H9 (cell line): Measurements from ENCODE around the gene SHLD2. TPM values are rescaled to one million over a fixed set of nuclear protein-coding genes. Genes with fewer than 3 reads are reported as not detected.
"Not testable (repeated sequence)": the region's sequence is repeated elsewhere in the genome, so short reads cannot be mapped to it uniquely, and the experiment has no call there.

ENCODE experiments used
- DNase-seq: peaks from one replicate; pipeline ENCODE4 v3.0.0-alpha.2; 2017
- H2AFZ ChIP-seq: one replicate; pipeline ENCODE4 v1.6.1; 2013; ENCODE audit warnings: mild to moderate bottlenecking, low read length, control low read depth, moderate library complexity
- H2AK5ac ChIP-seq: 2 replicates; pipeline ENCODE4 v1.6.1; 2013; ENCODE audit warnings: low read length, control low read depth, mixed read lengths; ENCODE audit not compliant: insufficient read length
- H2BK120ac ChIP-seq: one replicate; pipeline ENCODE4 v1.6.1; 2013; ENCODE audit warnings: low read depth, mild to moderate bottlenecking, low read length, control low read depth, inconsistent platforms; ENCODE audit not compliant: poor library complexity, severe bottlenecking
- H2BK12ac ChIP-seq: 2 replicates; pipeline ENCODE4 v1.6.1; 2013; ENCODE audit warnings: low read length, control low read depth, mixed read lengths, low read depth; ENCODE audit not compliant: insufficient read length
- H2BK15ac ChIP-seq: 2 replicates; pipeline ENCODE4 v1.6.1; 2013; ENCODE audit warnings: low read depth, low read length, control low read depth
- H2BK20ac ChIP-seq: one replicate; pipeline ENCODE4 v1.6.1; 2013; ENCODE audit warnings: low read depth, mild to moderate bottlenecking, low read length, control low read depth, inconsistent platforms; ENCODE audit not compliant: poor library complexity, severe bottlenecking
- H2BK5ac ChIP-seq: 2 replicates; pipeline ENCODE4 v1.6.1; 2013; ENCODE audit warnings: low read length, control low read depth, mixed read lengths; ENCODE audit not compliant: insufficient read length
- H3K14ac ChIP-seq: 2 replicates; pipeline ENCODE4 v1.6.1; 2013; ENCODE audit warnings: low read length, control low read depth; ENCODE audit not compliant: insufficient read depth
- H3K18ac ChIP-seq: 2 replicates; pipeline ENCODE4 v1.6.1; 2013; ENCODE audit warnings: low read depth, mild to moderate bottlenecking, mixed read lengths, low read length, control low read depth; ENCODE audit not compliant: insufficient read length
- H3K23ac ChIP-seq: 2 replicates; pipeline ENCODE4 v1.6.1; 2013; ENCODE audit warnings: low read length, control low read depth, mixed read lengths, low read depth; ENCODE audit not compliant: insufficient read length
- H3K23me2 ChIP-seq: 2 replicates; pipeline ENCODE4 v1.6.1; 2013; ENCODE audit warnings: low read depth, mild to moderate bottlenecking, mixed read lengths, low read length, control low read depth; ENCODE audit not compliant: insufficient read length, poor library complexity, severe bottlenecking
- H3K27ac ChIP-seq: 2 replicates; pipeline ENCODE4 v1.5.1; 2013; ENCODE audit warnings: low read length, control low read depth, mixed read lengths, low read depth; ENCODE audit not compliant: insufficient read length
- H3K27me3 ChIP-seq: 2 replicates; pipeline ENCODE4 v1.6.1; 2013; ENCODE audit warnings: low read length, control low read depth, inconsistent platforms; ENCODE audit not compliant: insufficient read depth
- H3K4ac ChIP-seq: 2 replicates; pipeline ENCODE4 v1.6.1; 2013; ENCODE audit warnings: low read depth, mild to moderate bottlenecking, control low read depth, inconsistent platforms, low read length, moderate library complexity
- H3K4me1 ChIP-seq: 2 replicates; pipeline ENCODE4 v1.6.1; 2013; ENCODE audit warnings: low read length, control low read depth, inconsistent platforms; ENCODE audit not compliant: insufficient read depth
- H3K4me2 ChIP-seq: 2 replicates; pipeline ENCODE4 v1.6.1; 2013; ENCODE audit warnings: low read length, control low read depth, mixed read lengths; ENCODE audit not compliant: insufficient read length, insufficient read depth
- H3K56ac ChIP-seq: 2 replicates; pipeline ENCODE4 v1.6.1; 2013; ENCODE audit warnings: low read depth, mild to moderate bottlenecking, mixed read lengths, low read length, control low read depth; ENCODE audit not compliant: insufficient read length
- H3K79me1 ChIP-seq: 2 replicates; pipeline ENCODE4 v1.6.1; 2013; ENCODE audit warnings: low read depth, mild to moderate bottlenecking, moderate library complexity, low read length, control low read depth, inconsistent platforms; ENCODE audit not compliant: insufficient read depth, poor library complexity, severe bottlenecking
- H3K79me2 ChIP-seq: 2 replicates; pipeline ENCODE4 v1.6.1; 2013; ENCODE audit warnings: low read length, control low read depth, inconsistent platforms; ENCODE audit not compliant: insufficient read depth
- H3K9ac ChIP-seq: 2 replicates; pipeline ENCODE4 v1.6.1; 2013; ENCODE audit warnings: low read length, control low read depth, mixed read lengths; ENCODE audit not compliant: insufficient read length; ENCODE audit errors: extremely low read depth
- H3K9me3 ChIP-seq: one replicate; pipeline ENCODE4 v1.6.1; 2013; ENCODE audit warnings: low read depth, low read length, inconsistent platforms; ENCODE audit not compliant: control insufficient read depth
- H3T11ph ChIP-seq: one replicate; pipeline ENCODE4 v1.6.1; 2013; ENCODE audit warnings: mild to moderate bottlenecking, low read length, control low read depth, inconsistent platforms
- H4K20me1 ChIP-seq: one replicate; pipeline ENCODE4 v1.6.1; 2013; ENCODE audit not compliant: control insufficient read depth, insufficient read length, insufficient read depth
- H4K5ac ChIP-seq: 2 replicates; pipeline ENCODE4 v1.6.1; 2013; ENCODE audit warnings: low read depth, mild to moderate bottlenecking, mixed read lengths, low read length, control low read depth; ENCODE audit not compliant: insufficient read length
- H4K8ac ChIP-seq: replicated peaks from 2 replicates; pipeline ENCODE4 v1.6.1; 2013; ENCODE audit warnings: low read length, control low read depth, mixed read lengths, low read depth; ENCODE audit not compliant: insufficient read length
- H4K91ac ChIP-seq: 2 replicates; pipeline ENCODE4 v1.6.1; 2013; ENCODE audit warnings: low read depth, mild to moderate bottlenecking, moderate library complexity, mixed read lengths, low read length, control low read depth; ENCODE audit not compliant: insufficient read length
- H3K27ac Mint-ChIP-seq, 3 experiments: 2 replicates in 2 of 3; 3 replicates in 1 of 3; pipeline ENCODE4 v1.8.0; 2020 to 2021; ENCODE audit warnings: mixed read lengths in 3 of 3, mild to moderate bottlenecking in 1 of 3, moderate library complexity in 1 of 3
- H3K27me3 Mint-ChIP-seq: 2 replicates; pipeline ENCODE4 v1.8.0; 2021; ENCODE audit warnings: low read depth, mild to moderate bottlenecking, moderate library complexity, mixed read lengths
- H3K36me3 Mint-ChIP-seq, 3 experiments: 2 replicates in 2 of 3; 3 replicates in 1 of 3; pipeline ENCODE4 v1.8.0; 2020 to 2021; ENCODE audit warnings: low read depth in 3 of 3, mixed read lengths in 3 of 3; ENCODE audit not compliant: insufficient read depth in 1 of 3
- H3K4me1 Mint-ChIP-seq, 2 experiments: 2 replicates each; pipeline ENCODE4 v1.8.0; 2020; ENCODE audit warnings: mixed read lengths in 2 of 2
- H3K4me3 Mint-ChIP-seq, 2 experiments: 2 replicates in 1 of 2; 3 replicates in 1 of 2; pipeline ENCODE4 v1.8.0; 2020 to 2021; ENCODE audit warnings: mild to moderate bottlenecking in 2 of 2, mixed read lengths in 2 of 2, moderate library complexity in 1 of 2
- H3K9me3 Mint-ChIP-seq, 2 experiments: 2 replicates in 1 of 2; 3 replicates in 1 of 2; pipeline ENCODE4 v1.8.0; 2020; ENCODE audit warnings: mild to moderate bottlenecking in 2 of 2, mixed read lengths in 2 of 2, moderate library complexity in 1 of 2
- WGBS: extraction: QIAGEN DNeasy Blood & Tissue Kit; methylation state at CpG from one replicate; pipeline ENCODE4 v1.1.7; 2013; ENCODE audit warnings: missing lambda C conversion rate, low lambda C conversion rate, mixed read lengths; ENCODE audit not compliant: insufficient read length; ENCODE audit errors: extremely low coverage; 5-methylcytosine and 5-hydroxymethylcytosine counted together
- total RNA-seq: library from RNA; stranded (reverse); gene quantifications from 2 replicates; pipeline ENCODE4 v1.2.1, GENCODE V29; 2021

SHLD2 gene
- total RNA-seq, 1 experiment from 2014 or later: 27.8 TPM

DNA sequence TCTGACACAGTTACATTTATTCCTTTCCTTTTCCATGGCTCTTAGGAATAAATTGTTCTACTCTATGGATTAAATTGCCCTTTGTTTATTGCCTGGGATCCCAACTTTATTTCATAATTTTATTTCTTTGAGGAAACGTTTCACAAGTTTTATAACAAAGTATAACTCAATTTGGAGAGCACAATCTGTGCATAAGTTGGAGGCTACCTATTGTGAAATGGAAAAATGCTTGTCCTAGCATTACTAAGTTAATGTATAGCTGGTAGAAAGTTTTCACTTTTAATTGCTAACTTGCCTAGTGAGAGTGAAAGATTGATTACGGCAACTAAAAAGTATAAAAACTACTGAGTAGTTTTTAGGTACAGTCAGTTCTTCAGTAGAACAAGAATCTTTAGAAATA lies 32.0 kb downstream of the SHLD2 start:
- not testable (repeated sequence) for H3K27ac ChIP-seq, H2BK5ac ChIP-seq, H3K79me2 ChIP-seq, H2BK20ac ChIP-seq, H3K4me1 ChIP-seq, H4K91ac ChIP-seq, H3K4ac ChIP-seq, H3K27me3 Mint-ChIP-seq, H3K36me3 Mint-ChIP-seq, H3K27ac Mint-ChIP-seq, H2BK12ac ChIP-seq, H4K5ac ChIP-seq, H4K20me1 ChIP-seq, H2BK15ac ChIP-seq, H3K9me3 ChIP-seq, H3K14ac ChIP-seq, H4K8ac ChIP-seq, H3K27me3 ChIP-seq, H3T11ph ChIP-seq, H3K4me2 ChIP-seq, H3K4me1 Mint-ChIP-seq, H2AFZ ChIP-seq, H3K18ac ChIP-seq, H3K56ac ChIP-seq, H3K9ac ChIP-seq, H3K23ac ChIP-seq, H3K4me3 Mint-ChIP-seq, H3K23me2 ChIP-seq, DNase-seq, H3K79me1 ChIP-seq, H2AK5ac ChIP-seq, H2BK120ac ChIP-seq, H3K9me3 Mint-ChIP-seq
- WGBS: no CpG with 5 or more reads among the region's 2 CpGs

DNA sequence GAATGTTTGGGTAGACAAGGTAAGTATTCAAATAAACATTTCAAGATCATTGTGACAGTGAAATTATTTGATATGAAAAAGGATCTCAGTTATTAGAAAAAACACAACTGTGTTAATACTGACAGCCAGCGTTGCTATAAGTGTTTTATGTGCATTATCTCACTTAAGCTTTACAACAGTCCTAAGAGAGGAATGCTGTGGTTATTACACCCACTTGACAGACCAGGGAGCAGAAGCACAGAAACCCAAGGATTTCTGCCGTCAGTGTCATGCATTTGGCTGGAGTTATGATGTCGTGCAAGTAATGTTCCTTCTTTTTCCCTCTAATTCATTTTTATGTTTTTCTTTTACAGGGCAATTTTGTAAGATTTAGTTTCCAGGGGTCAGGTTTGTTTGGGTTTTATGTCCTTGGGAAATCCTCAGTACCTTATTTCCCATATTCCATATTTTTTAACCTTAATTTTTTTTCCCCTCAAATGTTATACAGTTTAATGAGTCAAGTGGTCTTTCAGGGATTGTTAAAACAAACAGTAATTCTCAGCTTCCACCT lies 32.7 kb downstream of the SHLD2 start:
- H2BK5ac ChIP-seq, H3K9me3 ChIP-seq, DNase-seq, H3K4ac ChIP-seq, H3K23me2 ChIP-seq, H3K14ac ChIP-seq, H3K27ac ChIP-seq, H4K91ac ChIP-seq, H3K56ac ChIP-seq, H2BK20ac ChIP-seq, H3K4me3 Mint-ChIP-seq, H3K9ac ChIP-seq, H3K23ac ChIP-seq, H3T11ph ChIP-seq, H4K20me1 ChIP-seq, H3K27me3 Mint-ChIP-seq, H3K4me1 ChIP-seq, H3K36me3 Mint-ChIP-seq, H2BK120ac ChIP-seq, H3K79me2 ChIP-seq, H3K27ac Mint-ChIP-seq, H2BK12ac ChIP-seq, H2AK5ac ChIP-seq, H4K5ac ChIP-seq, H3K4me1 Mint-ChIP-seq, H2BK15ac ChIP-seq, H4K8ac ChIP-seq, H3K9me3 Mint-ChIP-seq, H3K18ac ChIP-seq, H2AFZ ChIP-seq, H3K4me2 ChIP-seq, H3K27me3 ChIP-seq, H3K79me1 ChIP-seq: not testable (repeated sequence)
- WGBS: no CpG with 5 or more reads among the region's 3 CpGs
